GM18499 (cell line): ENCODE data around the gene ITPRID2.

ENCODE experiments used
- ATAC-seq: cut with Tn5 transposase; IDR thresholded peaks from one replicate; pipeline ENCODE4 v1.9.1; 2021; ENCODE audit warnings: moderate number of reproducible peaks; ENCODE audit not compliant: insufficient read depth, unreplicated experiment

The ITPRID2 gene

GRCh38 chr2:181910028-181910831, 18.7 kb downstream of the ITPRID2 start:
- ATAC-seq = no peak

- ATAC-seq = no peak
These were observed 20.3 kb downstream of the ITPRID2 start for GRCh38 chr2:181911830-181912229.

GRCh38 chr2:181915102-181915501, 23.6 kb downstream of the ITPRID2 start:
- ATAC-seq = no peak

- no peak for ATAC-seq
These were observed 25.5 kb downstream of the ITPRID2 start for GRCh38 chr2:181916726-181917718.

- no peak for ATAC-seq
These were observed 26.7 kb downstream of the ITPRID2 start for GRCh38 chr2:181918188-181918587.

GRCh38 chr2:181923121-181923520, 31.6 kb downstream of the ITPRID2 start:
- ATAC-seq = no peak

- no peak for ATAC-seq
These were observed 32.8 kb downstream of the ITPRID2 start for GRCh38 chr2:181924336-181924735.

GRCh38 chr2:181934694-181935093, 43.2 kb downstream of the ITPRID2 start:
- no peak for ATAC-seq

- ATAC-seq = no peak
These were observed 45.9 kb downstream of the ITPRID2 start for GRCh38 chr2:181937473-181937872.

GRCh38 chr2:181943411-181944124, 52.0 kb downstream of the ITPRID2 start:
- no peak for ATAC-seq

- no peak for ATAC-seq
These were observed 52.8 kb downstream of the ITPRID2 start for GRCh38 chr2:181944164-181944913.

- ATAC-seq = no peak
These were observed 53.4 kb downstream of the ITPRID2 start for GRCh38 chr2:181944914-181945291.

- no peak for ATAC-seq
These were observed 55.1 kb downstream of the ITPRID2 start for GRCh38 chr2:181946444-181947127.

GRCh38 chr2:181947273-181947672, 55.7 kb downstream of the ITPRID2 start:
- ATAC-seq = no peak

GRCh38 chr2:181948227-181948626, 56.7 kb downstream of the ITPRID2 start:
- no peak for ATAC-seq

- no peak for ATAC-seq
These were observed 57.5 kb downstream of the ITPRID2 start for GRCh38 chr2:181949047-181949446.

- ATAC-seq = no peak
These were observed 61.1 kb downstream of the ITPRID2 start for GRCh38 chr2:181952404-181953226.

GRCh38 chr2:181953881-181954537, 62.5 kb downstream of the ITPRID2 start:
- peak; percentile 63 for ATAC-seq
